ENCODE measurements around the gene SLC44A1. TPM values are rescaled to one million over a fixed set of nuclear protein-coding genes. Genes with fewer than 3 reads are reported as not detected.

The SLC44A1 gene
- total and polyA plus RNA-seq, 10 of the 15 experiments (the other 5 are each of a cell fraction or from before 2014, with no cell fraction given) = 2.4 to 21.2 (median 12.4) TPM

DNA sequence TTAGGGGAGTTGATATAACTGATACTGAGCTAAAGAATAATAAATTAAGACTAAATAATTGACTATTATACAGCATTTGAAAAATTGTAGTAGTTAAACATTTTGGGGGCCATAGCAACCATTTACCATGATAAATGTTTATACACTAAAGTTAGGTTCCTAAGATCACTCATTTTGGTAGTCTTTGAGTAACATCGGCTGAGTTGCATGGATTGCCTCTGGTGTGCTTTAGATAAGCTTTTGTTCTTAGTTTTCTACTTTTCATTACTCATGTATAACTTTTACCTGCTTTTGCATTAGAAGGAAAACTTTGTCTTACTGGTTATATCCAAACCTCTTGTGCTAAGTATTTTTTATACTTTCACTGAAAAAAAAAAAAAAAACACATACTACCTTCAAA, 101.2 kb downstream of the SLC44A1 start:
- no TSS peak for BruUV-seq (replicated peaks)
- no peak overlapping the region for H3K9ac ChIP-seq (ENCODE audit: control insufficient read depth, insufficient read depth, low read length)
- intact Hi-C loops (cut with micrococcal nuclease; ENCODE audit: unreplicated experiment) = no loop called here
- H4K20me1 ChIP-seq (ENCODE audit: control insufficient read depth, insufficient read depth) = no peaks in the 10 kb centered on the region
- ChIA-PET RAD21 (ENCODE audit: unreplicated experiment) (no interaction called here), CTCF (interaction anchor here (0.6 to 1.2 kb wide), 2 partner anchors 12 to 62 kb away, joined by 3 to 4 read pairs; no protein-coding TSS in a partner anchor), POLR2A (no interaction called here), SMC1A (ENCODE audit: uncharacterized antibody, unreplicated experiment) (interaction anchor here (0.7 to 3.4 kb wide), 3 partner anchors 11 to 104 kb away, joined by 3 to 17 read pairs (median 3); no protein-coding TSS in a partner anchor)
- in situ Hi-C loops (cut with MboI) = no loop called here
- ATAC-seq (no peak), FAIRE-seq (no peak), DNase-seq (ENCODE audit: low read depth, low spot score) (no peak)
- H3K79me2 ChIP-seq (ENCODE audit: control insufficient read depth, insufficient read depth, low read length) = no peaks in the 10 kb centered on the region
- no peak overlapping the region for H3K27ac ChIP-seq (ENCODE audit: control insufficient read depth, insufficient read depth)
- 100% methylated on average over 1 of the region's 1 CpG for WGBS (ENCODE audit: insufficient coverage, insufficient replicate concordance, low lambda C conversion rate, missing lambda C conversion rate)
- H3K9me3 ChIP-seq (replicated peaks; ENCODE audit: control insufficient read depth, insufficient read depth, low read length) = no peaks in the 10 kb centered on the region
- TF ChIP-seq MEF2B (IDR thresholded peaks at IDR 0.05; ENCODE audit: partially characterized antibody, poor library complexity, severe bottlenecking) (no peak), SP1 (IDR thresholded peaks at IDR 0.05; ENCODE audit: low read depth, low read length) (no peak), CUX1 (IDR thresholded peaks at IDR 0.05; ENCODE audit: insufficient replicate concordance, low read depth, low read length) (no peak), ZBED1 (IDR thresholded peaks at IDR 0.05; ENCODE audit: borderline replicate concordance) (no peak), CHD2 (IDR thresholded peaks at IDR 0.05; ENCODE audit: borderline replicate concordance, low read depth, low read length) (no peak), RAD51 (IDR thresholded peaks at IDR 0.05) (no peak), NFYB (IDR thresholded peaks at IDR 0.05; ENCODE audit: insufficient read depth, low read depth, low read length) (no peak), JUNB (IDR thresholded peaks at IDR 0.05) (no peak), EED (IDR thresholded peaks at IDR 0.05; ENCODE audit: low read depth) (no peak), NR2C2 (IDR thresholded peaks at IDR 0.05; ENCODE audit: borderline replicate concordance, control insufficient read depth, insufficient read length, low read depth) (no peak), POU2F2 (IDR thresholded peaks at IDR 0.05; ENCODE audit: borderline replicate concordance, low read depth, low read length) (no peak), ESRRA (IDR thresholded peaks at IDR 0.05; ENCODE audit: low read length) (no peak), NRF1 (conservative IDR thresholded peaks at IDR 0.05; ENCODE audit: low read depth, low read length) (no peak), POLR2AphosphoS2 (IDR thresholded peaks at IDR 0.05; ENCODE audit: low read depth, low read length) (no peak), MYB (IDR thresholded peaks at IDR 0.05; ENCODE audit: borderline replicate concordance, low read depth, low read length) (no peak), POLR2AphosphoS5 (IDR thresholded peaks at IDR 0.05; ENCODE audit: low read length) (no peak), CREB1 (IDR thresholded peaks at IDR 0.05; ENCODE audit: low read depth) (no peak), IRF4 (IDR thresholded peaks at IDR 0.05; ENCODE audit: low read depth, low read length) (no peak)
- TF ChIP-seq, protein P1, sequence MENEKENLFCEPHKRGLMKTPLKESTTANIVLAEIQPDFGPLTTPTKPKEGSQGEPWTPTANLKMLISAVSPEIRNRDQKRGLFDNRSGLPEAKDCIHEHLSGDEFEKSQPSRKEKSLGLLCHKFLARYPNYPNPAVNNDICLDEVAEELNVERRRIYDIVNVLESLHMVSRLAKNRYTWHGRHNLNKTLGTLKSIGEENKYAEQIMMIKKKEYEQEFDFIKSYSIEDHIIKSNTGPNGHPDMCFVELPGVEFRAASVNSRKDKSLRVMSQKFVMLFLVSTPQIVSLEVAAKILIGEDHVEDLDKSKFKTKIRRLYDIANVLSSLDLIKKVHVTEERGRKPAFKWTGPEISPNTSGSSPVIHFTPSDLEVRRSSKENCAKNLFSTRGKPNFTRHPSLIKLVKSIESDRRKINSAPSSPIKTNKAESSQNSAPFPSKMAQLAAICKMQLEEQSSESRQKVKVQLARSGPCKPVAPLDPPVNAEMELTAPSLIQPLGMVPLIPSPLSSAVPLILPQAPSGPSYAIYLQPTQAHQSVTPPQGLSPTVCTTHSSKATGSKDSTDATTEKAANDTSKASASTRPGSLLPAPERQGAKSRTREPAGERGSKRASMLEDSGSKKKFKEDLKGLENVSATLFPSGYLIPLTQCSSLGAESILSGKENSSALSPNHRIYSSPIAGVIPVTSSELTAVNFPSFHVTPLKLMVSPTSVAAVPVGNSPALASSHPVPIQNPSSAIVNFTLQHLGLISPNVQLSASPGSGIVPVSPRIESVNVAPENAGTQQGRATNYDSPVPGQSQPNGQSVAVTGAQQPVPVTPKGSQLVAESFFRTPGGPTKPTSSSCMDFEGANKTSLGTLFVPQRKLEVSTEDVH (IDR thresholded peaks at IDR 0.05; ENCODE audit: low read depth, partially characterized antibody) = no peak
- no peaks in the 10 kb centered on the region for H3K36me3 ChIP-seq (ENCODE audit: control insufficient read depth in 2 of 2, insufficient read depth in 2 of 2, low read length in 1 of 2)
- no peak overlapping the region for H3K4me3 ChIP-seq
- H3K27me3 ChIP-seq (replicated peaks in 1 of 2; ENCODE audit: control insufficient read depth in 2 of 2, insufficient read depth in 2 of 2, low read length in 1 of 2) = no peaks in the 10 kb centered on the region
- H2AFZ ChIP-seq (ENCODE audit: control insufficient read depth, low read depth, low read length) = no peak overlapping the region
- H3K4me2 ChIP-seq (ENCODE audit: control insufficient read depth, insufficient read depth) = no peak overlapping the region
- H3K4me1 ChIP-seq (ENCODE audit: control insufficient read depth, insufficient read depth, low read length) = peaks cover 4% of the 10 kb centered on the region; the same call in 1 of the 2 replicates

Measured in GM12878 (cell line).